PC-3 (cell line): ENCODE measurements around the gene GSTM4.

Experiments used
- EZH2 ChIP-seq: fragments of 300-600 bp; sonication (generic); IDR thresholded peaks from one replicate; pipeline ENCODE4 v1.6.1; 2017; ENCODE audit warnings: antibody characterized with exemption, mild to moderate bottlenecking, low read length; ENCODE audit not compliant: unreplicated experiment
- EZH2phosphoT487 ChIP-seq: fragments of 300-600 bp; sonication (generic); IDR thresholded peaks from 2 replicates; pipeline ENCODE4 v1.6.1; 2018; ENCODE audit warnings: mild to moderate bottlenecking, antibody characterized with exemption, low read length, borderline replicate concordance
- TF ChIP-seq, protein P1 (sequence below): fragments of 300-600 bp; sonication (generic); conservative IDR thresholded peaks from 2 replicates; pipeline ENCODE4 v1.5.1; 2017; ENCODE audit warnings: antibody characterized with exemption, low read depth, mild to moderate bottlenecking, low read length

- TF ChIP-seq, protein P1, sequence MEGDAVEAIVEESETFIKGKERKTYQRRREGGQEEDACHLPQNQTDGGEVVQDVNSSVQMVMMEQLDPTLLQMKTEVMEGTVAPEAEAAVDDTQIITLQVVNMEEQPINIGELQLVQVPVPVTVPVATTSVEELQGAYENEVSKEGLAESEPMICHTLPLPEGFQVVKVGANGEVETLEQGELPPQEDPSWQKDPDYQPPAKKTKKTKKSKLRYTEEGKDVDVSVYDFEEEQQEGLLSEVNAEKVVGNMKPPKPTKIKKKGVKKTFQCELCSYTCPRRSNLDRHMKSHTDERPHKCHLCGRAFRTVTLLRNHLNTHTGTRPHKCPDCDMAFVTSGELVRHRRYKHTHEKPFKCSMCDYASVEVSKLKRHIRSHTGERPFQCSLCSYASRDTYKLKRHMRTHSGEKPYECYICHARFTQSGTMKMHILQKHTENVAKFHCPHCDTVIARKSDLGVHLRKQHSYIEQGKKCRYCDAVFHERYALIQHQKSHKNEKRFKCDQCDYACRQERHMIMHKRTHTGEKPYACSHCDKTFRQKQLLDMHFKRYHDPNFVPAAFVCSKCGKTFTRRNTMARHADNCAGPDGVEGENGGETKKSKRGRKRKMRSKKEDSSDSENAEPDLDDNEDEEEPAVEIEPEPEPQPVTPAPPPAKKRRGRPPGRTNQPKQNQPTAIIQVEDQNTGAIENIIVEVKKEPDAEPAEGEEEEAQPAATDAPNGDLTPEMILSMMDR: no peak
- no peak for TF ChIP-seq EZH2phosphoT487
- TF ChIP-seq EZH2: no peak
Observed at GRCh38 chr1:109659145-109659544, 3.2 kb downstream of the GSTM4 start.
